HG02981 (cell line): ENCODE data around the gene HDHD5.

ENCODE experiments used
- ATAC-seq: cut with Tn5 transposase; IDR thresholded peaks from one replicate; pipeline ENCODE4 v1.9.1; 2021; ENCODE audit warnings: mild to moderate bottlenecking, moderate library complexity; ENCODE audit not compliant: unreplicated experiment

The HDHD5 gene

GRCh38 chr22:17108256-17109112 is 50.6 kb downstream of the HDHD5 start:
- ATAC-seq: no peak

GRCh38 chr22:17107547-17107810 is 51.6 kb downstream of the HDHD5 start:
- ATAC-seq: no peak

DNA sequence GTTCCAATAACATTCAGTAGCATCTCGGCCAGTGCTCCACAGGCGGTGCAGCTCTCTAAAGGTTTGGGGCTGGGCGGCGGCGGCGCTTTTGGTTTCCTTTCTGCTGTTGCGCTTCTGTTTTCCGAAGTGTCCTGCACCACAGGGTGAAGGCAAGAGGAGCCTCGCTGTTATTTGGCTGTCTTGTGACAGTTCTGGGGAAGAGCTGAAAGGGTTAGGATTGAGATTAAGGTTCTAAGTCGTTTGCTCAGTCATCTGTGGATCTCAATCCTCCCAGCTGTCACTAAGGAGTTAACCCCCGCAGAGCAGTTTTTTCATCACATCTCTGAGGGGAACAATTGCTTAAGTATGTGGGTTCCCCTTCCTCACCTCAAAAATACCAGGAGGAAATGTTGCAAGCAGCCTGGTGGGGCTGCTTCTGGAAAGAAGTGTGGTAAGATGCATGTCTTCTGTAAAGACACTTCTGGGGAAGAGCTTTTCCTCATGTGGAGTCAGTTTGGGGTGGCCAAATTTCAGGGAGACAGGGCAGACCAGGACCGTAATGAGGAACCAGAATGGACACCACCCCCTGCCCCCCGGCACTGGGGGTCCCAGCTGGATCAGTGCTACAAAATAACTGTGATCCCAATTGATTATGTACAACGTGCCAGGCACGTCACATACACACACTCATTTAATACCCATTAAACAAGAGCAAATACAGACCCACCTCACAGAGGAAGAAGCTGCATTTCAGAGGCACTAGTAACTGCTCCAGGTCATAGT is 52.1 kb downstream of the HDHD5 start:
- ATAC-seq: no peak

DNA sequence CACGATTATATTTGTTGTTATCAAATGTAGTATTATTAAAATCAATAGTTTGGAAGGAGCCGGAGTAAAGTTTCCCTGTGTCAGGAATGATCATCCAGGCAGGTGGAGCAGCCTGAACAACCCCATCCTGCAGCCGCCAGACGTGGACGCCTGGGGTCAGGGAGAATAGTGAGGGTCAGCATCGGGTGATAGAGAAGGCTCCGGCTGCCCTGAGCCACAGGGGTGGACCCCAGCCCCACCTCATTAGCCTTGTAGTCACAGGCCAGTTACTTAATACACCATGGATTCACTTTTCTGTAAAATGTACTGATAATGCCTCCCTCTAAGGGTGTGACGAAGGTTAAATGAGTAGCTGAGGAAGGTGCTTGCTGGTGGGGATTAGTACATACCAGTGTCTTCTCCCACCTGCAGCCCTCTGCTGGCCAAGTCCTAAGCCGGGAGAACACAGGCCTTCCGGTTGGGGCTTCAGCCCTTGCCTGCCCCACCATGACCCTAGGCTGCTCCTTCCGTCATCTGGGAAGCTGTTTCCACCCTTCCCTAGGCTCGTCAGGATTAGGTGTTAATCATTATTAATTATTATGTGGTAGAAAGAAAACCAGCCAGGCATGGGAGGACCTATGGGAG is 52.8 kb downstream of the HDHD5 start:
- ATAC-seq: no peak

DNA sequence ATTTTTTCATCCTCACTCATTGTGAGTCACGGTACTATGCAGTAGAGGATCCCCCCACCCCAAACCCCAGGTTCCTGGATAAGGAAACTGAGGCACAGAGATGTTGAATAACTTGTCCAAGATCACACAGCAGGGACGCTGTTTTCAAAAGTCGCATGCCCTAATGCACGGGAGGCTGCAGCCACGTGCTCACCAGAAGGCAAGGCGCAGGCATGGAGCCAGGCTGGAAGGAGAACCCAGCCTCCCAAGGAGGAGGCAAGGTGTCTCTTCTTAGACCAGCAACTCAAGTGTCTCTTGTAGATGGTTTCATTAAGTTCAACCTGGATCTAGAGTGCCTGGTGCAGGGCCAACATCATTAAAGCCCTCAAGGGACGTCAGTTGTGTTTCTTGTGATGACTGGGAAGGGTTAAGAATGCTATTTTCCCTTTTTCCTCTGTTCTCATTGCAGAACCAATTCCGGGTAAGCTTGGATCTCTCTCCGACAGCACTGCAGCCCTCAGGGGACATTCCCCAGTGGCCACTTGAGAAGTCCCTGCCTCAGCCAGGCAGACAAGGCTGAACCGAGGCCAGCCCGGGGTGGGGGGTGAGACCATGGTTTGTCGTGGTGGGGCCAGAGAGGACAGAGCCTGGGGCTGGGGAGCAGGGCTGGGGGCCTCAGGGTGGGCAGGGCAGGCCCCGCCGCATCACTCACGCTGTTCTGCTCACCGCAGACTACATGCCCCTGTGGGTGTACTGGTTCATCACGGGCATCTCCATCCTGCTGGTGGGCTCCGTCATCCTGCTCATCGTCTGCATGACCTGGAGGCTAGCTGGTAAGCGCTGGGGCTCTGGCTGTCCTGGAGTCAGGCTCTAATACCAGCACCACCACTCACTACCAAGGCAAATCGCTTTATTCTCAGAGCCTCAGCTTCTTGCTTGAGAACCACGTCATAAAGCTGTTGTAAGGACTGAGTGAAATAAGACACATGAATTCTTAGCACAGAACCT is 53.6 kb downstream of the HDHD5 start:
- ATAC-seq: no peak

DNA sequence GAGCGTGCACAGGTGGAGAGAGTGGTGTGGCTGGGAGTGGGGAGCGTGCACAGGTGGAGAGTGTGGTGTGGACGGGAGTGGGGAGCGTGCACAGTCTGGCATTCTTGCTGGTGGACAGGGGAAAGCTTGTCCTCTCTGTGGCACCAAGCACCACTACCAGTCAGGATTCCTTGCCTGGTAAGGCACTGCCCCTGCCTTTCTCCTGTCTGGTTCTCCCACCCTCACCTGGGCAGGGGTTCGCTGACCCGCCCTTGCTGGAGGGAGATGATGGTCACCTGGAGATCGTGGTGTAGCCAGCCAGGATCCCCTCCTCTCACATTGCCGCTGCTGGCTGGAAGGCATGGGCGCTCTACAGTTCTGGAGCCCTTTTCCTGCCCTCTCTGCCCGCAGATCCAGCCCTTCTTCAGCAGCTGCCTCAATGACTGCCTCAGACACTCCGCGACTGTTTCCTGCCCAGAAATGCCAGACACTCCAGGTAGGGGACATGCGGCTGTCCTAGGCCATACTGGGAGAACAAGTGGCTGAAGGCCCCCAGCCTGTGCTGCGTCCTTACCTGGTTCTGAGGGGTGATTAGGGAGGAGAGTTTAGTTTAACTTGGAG is 54.6 kb downstream of the HDHD5 start:
- no peak for ATAC-seq

DNA sequence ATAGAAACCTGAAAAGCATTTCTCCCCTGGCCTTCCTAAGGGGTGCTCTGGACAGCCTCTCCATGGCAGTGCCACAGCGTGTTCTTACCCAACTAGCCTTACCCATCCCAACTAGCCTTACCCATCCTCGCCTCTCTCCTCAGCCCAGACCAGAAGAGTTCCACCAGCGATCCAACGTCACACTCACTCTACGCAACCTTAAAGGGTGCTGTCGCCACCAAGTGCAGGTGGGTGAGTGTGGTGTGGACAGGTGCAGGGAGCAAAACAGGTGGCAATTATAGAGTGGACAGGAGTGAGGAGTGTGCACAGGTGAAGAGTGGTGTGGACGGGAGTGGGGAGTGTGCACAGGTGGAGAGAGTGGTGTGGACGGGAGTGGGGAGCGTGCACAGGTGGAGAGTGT is 55.7 kb downstream of the HDHD5 start:
- no peak for ATAC-seq

DNA sequence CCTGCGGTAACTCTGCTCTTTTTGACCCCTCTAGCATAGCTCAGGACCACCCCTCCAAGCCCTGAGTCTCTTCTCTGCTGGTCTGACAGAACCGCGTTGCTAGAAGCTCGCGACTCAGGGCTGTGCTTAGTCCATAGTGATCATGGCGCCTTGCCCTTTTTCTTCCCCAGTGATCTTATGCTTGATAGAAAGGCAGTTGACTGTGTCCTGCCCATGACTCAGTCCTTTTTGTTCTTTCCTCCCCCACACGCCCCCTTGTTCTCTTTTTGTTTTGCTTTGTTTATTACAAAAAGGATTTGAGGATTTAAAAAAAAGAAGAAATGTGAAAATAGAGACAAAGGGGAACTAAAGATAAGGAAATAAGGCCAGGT is 56.8 kb downstream of the HDHD5 start:
- no peak for ATAC-seq

- ATAC-seq: no peak
Measured at GRCh38 chr22:17101475-17102296, 57.4 kb downstream of the HDHD5 start.

DNA sequence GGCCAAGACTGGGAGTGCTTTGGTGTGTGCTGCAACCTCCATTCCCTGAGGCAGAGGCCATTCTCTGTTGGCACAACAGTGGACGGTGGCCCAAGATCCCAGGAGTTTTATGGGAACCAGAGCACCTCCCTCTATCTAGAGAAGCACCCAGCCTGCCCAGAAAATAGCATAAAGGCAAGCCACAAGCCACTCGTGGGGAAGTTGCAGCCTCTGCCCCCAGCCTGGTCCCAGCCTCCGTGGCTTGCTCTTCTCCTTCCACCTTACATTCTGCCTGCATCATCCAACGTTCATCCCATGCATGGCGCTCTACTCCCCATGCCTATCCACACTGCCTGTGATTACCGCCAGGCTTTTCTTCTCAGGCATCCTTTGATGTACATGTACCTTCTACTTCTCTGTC is 58.5 kb downstream of the HDHD5 start:
- ATAC-seq: no peak

DNA sequence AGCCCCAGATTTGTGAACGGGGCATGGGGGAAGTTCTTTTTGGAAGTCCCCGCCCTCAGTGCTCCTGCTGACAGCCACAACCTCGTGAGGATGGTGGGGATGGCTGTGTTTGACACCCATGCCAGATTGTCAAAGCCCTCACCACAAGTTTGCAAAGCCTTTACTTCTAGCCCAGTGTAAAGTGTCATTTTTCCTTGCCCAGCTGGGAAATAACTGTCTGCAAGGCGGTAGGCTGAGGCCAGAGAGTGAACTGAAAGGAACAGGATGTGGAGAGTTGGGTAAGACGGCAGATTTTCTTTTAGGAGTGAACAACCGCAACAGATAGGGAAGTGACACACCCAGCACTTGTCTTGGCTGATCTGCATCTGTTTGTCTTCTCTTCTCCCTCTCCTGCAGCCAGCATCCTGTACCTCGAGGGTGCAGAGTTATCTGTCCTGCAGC is 60.7 kb downstream of the HDHD5 start:
- ATAC-seq: no peak

DNA sequence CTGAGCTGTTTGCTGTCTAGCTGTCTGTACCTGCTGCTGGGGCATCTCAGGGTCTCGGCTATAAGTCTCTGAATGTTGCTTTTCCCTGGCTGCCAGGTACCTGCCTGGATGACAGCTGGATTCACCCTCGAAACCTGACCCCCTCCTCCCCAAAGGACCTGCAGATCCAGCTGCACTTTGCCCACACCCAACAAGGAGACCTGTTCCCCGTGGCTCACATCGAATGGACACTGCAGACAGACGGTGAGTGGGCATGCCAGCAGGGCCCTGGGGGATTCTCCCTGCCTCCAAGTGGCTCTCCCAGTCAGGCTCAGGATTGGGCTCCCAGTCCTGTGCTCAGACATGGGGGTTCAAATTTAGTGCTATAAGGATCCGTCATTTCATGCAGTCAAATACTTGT is 61.4 kb downstream of the HDHD5 start:
- no peak for ATAC-seq

- ATAC-seq: no peak
Measured at GRCh38 chr22:17097062-17097461, 62.0 kb downstream of the HDHD5 start.

GRCh38 chr22:17096071-17096470 is 63.0 kb downstream of the HDHD5 start:
- no peak for ATAC-seq

DNA sequence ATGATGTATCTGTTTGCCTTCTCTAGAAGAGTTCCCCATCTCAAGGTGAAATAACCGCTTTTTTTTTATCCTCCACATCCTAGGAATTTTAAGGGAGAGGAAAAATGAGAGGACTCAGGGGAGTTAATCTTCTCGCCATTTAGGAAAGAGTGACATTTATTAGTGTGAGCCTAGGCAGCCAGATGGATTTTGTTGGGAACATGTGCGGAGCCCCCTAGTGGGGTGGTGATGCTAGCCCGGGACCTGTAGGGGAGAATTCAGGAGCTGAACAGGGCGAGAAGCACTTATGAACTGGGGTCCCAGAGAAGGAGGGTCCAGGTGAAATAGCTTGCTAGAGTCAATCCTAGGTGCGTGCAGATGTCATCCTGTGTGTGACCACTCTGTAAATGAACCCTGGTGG is 63.5 kb downstream of the HDHD5 start:
- ATAC-seq: no peak

DNA sequence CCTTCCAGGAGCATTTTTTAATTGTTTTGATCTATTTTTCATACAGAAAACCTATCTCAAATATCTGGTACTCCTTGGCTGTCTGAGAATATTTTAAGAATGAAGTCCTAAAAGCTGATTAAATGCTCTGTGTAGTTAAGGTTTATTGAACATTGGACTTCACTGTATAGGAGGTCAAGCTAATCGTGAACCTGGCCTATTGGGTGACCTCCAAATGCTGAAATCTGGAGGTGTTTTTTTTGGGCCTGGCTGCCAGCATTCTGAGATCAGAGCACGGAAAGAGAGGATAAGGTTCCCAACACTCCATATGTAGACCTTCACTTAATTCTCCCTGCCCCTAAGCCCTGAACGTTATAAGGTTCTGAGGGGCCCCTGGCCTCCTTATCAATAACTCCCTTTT is 66.0 kb downstream of the HDHD5 start:
- no peak for ATAC-seq

GRCh38 chr22:17091851-17092250 is 67.2 kb downstream of the HDHD5 start:
- no peak for ATAC-seq

- no peak for ATAC-seq
Measured at GRCh38 chr22:17090550-17090949, 68.5 kb downstream of the HDHD5 start.
